Adrenal gland (tissue), 5 donors: ENCODE measurements around the gene DENND5B.

Experiments used
- CTCF ChIP-seq, 6 experiments: fragments of 450-650 bp in 4 of 6; fragments of 200-600 bp in 2 of 6; sonication (generic) in 1 of 6; IDR thresholded peaks; 1 replicate in 5 of 6; 2 replicates in 1 of 6; pipeline versions ENCODE4 v1.5.1 to v1.8.0; 2016 to 2021; ENCODE audit warnings: antibody characterized with exemption in 6 of 6, mild to moderate bottlenecking in 2 of 6, moderate library complexity in 1 of 6
- POLR2A ChIP-seq, 2 donors: fragments of 450-650 bp; IDR thresholded peaks; one replicate each; pipeline ENCODE4 v1.6.1; 2017; ENCODE audit warnings: antibody characterized with exemption in 2 of 2, mild to moderate bottlenecking in 2 of 2, moderate library complexity in 1 of 2
- donor health status: DM: no; HTN: no; CAD: no.

GRCh38 chr12:31516702-31517101, 74.2 kb downstream of the DENND5B start:
- TF ChIP-seq CTCF (IDR thresholded peaks at IDR 0.05) = no peak
- TF ChIP-seq POLR2A (IDR thresholded peaks at IDR 0.05) = no peak
